Uterus (tissue), 2 donors: Measurements from ENCODE around the gene RBL1.
"Not testable (repeated sequence)": the region's sequence is repeated elsewhere in the genome, so short reads cannot be mapped to it uniquely, and the experiment has no call there.

Experiments
- POLR2A ChIP-seq, 2 donors: fragments of 450-650 bp; IDR thresholded peaks; one replicate each; pipeline ENCODE4 v1.6.1; 2016; ENCODE audit warnings: antibody characterized with exemption in 2 of 2, mild to moderate bottlenecking in 1 of 2, moderate library complexity in 1 of 2
- TF ChIP-seq, protein P1 (sequence below), 4 experiments: fragments of 200-600 bp in 2 of 4; fragments of 450-650 bp in 2 of 4; sonication (generic) in 2 of 4; IDR thresholded peaks; one replicate each; pipeline ENCODE4 v1.5.1; 2016 to 2019; ENCODE audit warnings: antibody characterized with exemption in 4 of 4, mild to moderate bottlenecking in 2 of 4, moderate library complexity in 1 of 4

DNA sequence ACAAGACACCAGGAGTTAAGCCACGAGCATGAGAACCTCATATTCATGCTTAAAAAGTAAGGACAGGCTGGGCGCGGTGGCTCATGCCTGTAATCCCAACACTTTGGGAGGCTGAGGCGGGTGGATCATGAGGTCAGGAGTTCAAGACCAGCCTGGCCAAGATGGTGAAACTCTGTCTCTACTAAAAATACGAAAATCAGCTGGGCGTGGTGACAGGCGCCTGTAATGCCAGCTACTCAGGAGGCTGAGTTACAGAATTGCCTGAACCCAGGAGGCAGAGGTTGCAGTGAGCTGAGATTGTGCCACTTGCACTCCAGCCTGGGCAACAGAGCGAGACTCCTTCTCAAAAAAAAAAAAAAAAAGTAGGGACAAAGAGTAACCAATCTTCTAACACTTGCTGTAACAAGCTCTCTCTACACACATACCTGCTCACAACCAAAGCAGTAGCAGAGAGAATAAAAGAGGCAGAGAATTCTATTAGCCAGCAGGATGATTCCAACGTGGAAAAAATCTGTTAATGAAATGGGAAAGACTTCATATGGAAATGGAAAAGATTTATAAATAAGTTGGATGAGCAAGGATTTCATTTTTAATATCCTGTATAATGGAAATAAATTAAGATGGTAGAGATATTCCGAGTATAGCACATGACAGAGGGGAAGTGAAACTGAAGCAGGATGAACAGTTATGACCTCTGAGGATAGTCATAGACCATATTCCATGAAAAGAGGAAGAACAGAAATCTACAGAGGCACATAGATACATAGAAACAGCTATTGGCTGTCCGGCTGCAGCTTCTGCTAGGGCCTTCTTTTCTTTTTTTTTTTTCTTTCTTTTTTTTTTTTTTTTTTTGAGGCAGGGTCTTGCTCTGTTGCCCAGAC is 90.5 kb downstream of the RBL1 start:
- TF ChIP-seq POLR2A (IDR thresholded peaks at IDR 0.05) = not testable (repeated sequence)
- TF ChIP-seq, protein P1, sequence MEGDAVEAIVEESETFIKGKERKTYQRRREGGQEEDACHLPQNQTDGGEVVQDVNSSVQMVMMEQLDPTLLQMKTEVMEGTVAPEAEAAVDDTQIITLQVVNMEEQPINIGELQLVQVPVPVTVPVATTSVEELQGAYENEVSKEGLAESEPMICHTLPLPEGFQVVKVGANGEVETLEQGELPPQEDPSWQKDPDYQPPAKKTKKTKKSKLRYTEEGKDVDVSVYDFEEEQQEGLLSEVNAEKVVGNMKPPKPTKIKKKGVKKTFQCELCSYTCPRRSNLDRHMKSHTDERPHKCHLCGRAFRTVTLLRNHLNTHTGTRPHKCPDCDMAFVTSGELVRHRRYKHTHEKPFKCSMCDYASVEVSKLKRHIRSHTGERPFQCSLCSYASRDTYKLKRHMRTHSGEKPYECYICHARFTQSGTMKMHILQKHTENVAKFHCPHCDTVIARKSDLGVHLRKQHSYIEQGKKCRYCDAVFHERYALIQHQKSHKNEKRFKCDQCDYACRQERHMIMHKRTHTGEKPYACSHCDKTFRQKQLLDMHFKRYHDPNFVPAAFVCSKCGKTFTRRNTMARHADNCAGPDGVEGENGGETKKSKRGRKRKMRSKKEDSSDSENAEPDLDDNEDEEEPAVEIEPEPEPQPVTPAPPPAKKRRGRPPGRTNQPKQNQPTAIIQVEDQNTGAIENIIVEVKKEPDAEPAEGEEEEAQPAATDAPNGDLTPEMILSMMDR (IDR thresholded peaks at IDR 0.05) = not testable (repeated sequence)
